ENCODE data around the gene ASB16.

ASB16 gene

GRCh38 chr17:44191369-44191768 lies 20.9 kb downstream of the ASB16 start:
- no peak for DNase-seq

GRCh38 chr17:44191941-44192496 lies 21.5 kb downstream of the ASB16 start:
- DNase-seq: no peak

- no peak for DNase-seq
Measured at GRCh38 chr17:44192750-44193149, 22.2 kb downstream of the ASB16 start.

- no peak for DNase-seq
Measured at GRCh38 chr17:44193326-44194084, 23.0 kb downstream of the ASB16 start.

- DNase-seq: no peak
Measured at GRCh38 chr17:44197107-44197506, 26.6 kb downstream of the ASB16 start.

GRCh38 chr17:44197980-44198720 lies 27.6 kb downstream of the ASB16 start:
- DNase-seq: no peak

- DNase-seq: peak; percentile 57
Measured at GRCh38 chr17:44198721-44199552, 28.4 kb downstream of the ASB16 start.

- DNase-seq: peak; percentile 100
Measured at GRCh38 chr17:44199553-44200477, 29.3 kb downstream of the ASB16 start, which contains the start of gene ATXN7L3. ATXN7L3 (minus strand) TSS chr17:44199884; CDS start chr17:44198070, 1,814 bp downstream.

GRCh38 chr17:44200478-44201155 lies 30.1 kb downstream of the ASB16 start:
- DNase-seq: peak; percentile 27

GRCh38 chr17:44202756-44203155 lies 32.3 kb downstream of the ASB16 start:
- no peak for DNase-seq

- peak; percentile 40 for DNase-seq
Measured at GRCh38 chr17:44203731-44204440, 33.4 kb downstream of the ASB16 start.

GRCh38 chr17:44204441-44204882 lies 34.0 kb downstream of the ASB16 start:
- no peak for DNase-seq

GRCh38 chr17:44205962-44206824 lies 35.7 kb downstream of the ASB16 start:
- no peak for DNase-seq

GRCh38 chr17:44206825-44207155 lies 36.3 kb downstream of the ASB16 start:
- no peak for DNase-seq

GRCh38 chr17:44207319-44207718 lies 36.8 kb downstream of the ASB16 start:
- no peak for DNase-seq

- DNase-seq: no peak
Measured at GRCh38 chr17:44207743-44208142, 37.2 kb downstream of the ASB16 start.

GRCh38 chr17:44209786-44210341 lies 39.4 kb downstream of the ASB16 start:
- peak; percentile 51 for DNase-seq

- peak; percentile 90 for DNase-seq
Measured at GRCh38 chr17:44210342-44211192, 40.1 kb downstream of the ASB16 start.

Measured in stimulated activated CD4-positive, alpha-beta T cell treated with anti-CD3 and anti-CD28 coated beads, Interleukin-4, amount 100 ng/mL, for 1 hour (primary cell).